ENCODE results near the gene KLF4.

The KLF4 gene

GRCh38 chr9:107484117-107484723, 5.3 kb downstream of the KLF4 start:
- TF ChIP-seq CTCF (IDR thresholded peaks at IDR 0.05), result peak; percentile 68

- no peak for TF ChIP-seq CTCF (IDR thresholded peaks at IDR 0.05)
Observed at GRCh38 chr9:107483666-107484065, 5.9 kb downstream of the KLF4 start.

GRCh38 chr9:107481035-107481434, 8.5 kb downstream of the KLF4 start:
- peak; percentile 53 for TF ChIP-seq CTCF (IDR thresholded peaks at IDR 0.05)

GRCh38 chr9:107480386-107480789, 9.2 kb downstream of the KLF4 start:
- TF ChIP-seq CTCF (IDR thresholded peaks at IDR 0.05), result no peak

- no peak for TF ChIP-seq CTCF (IDR thresholded peaks at IDR 0.05)
Observed at GRCh38 chr9:107478805-107479204, 10.8 kb downstream of the KLF4 start.

- TF ChIP-seq CTCF (IDR thresholded peaks at IDR 0.05), result no peak
Observed at GRCh38 chr9:107474124-107474523, 15.4 kb downstream of the KLF4 start.

GRCh38 chr9:107472581-107473340, 16.8 kb downstream of the KLF4 start:
- TF ChIP-seq CTCF (IDR thresholded peaks at IDR 0.05), result no peak
